CD4-positive, alpha-beta T cell (primary cell): ENCODE data around the gene MEAF6. TPM values are rescaled to one million over a fixed set of nuclear protein-coding genes. Genes with fewer than 3 reads are reported as not detected.
"Not testable (repeated sequence)": the region's sequence is repeated elsewhere in the genome, so short reads cannot be mapped to it uniquely, and the experiment has no call there.

Experiments used
- ATAC-seq: fragments of 200-7000 bp; cut with Tn5 transposase; one replicate; pipeline ENCODE4 v1.10.0; 2022; ENCODE audit warnings: mild to moderate bottlenecking; ENCODE audit not compliant: poor library complexity
- CTCF ChIA-PET: fragments of 350-600 bp; sonication (Branson Sonifier 250); formaldehyde crosslinking; loops from one replicate; lab custom pipeline; 2021; ENCODE audit warnings: antibody characterized with exemption, inconsistent platforms; lab: Charles Lee
- POLR2A ChIA-PET: fragments of 350-600 bp; sonication (Branson Sonifier 250); formaldehyde crosslinking; loops from one replicate; lab custom pipeline; 2021; ENCODE audit warnings: antibody characterized with exemption, inconsistent platforms; lab: Charles Lee
- DNase-seq, 14 experiments: peaks; one replicate each; pipeline ENCODE4 v3.0.0-alpha.2; 2013 to 2020; ENCODE audit warnings: mixed read lengths in 2 of 14
- H3K27ac ChIP-seq, 2 donors: one replicate each; pipeline versions ENCODE4 v1.5.1 to v1.7.0; 2013; ENCODE audit warnings: low read length in 2 of 2, low read depth in 1 of 2, mild to moderate bottlenecking in 1 of 2
- H3K27me3 ChIP-seq, 2 experiments: 1 replicate in 1 of 2; 2 replicates in 1 of 2; pipeline versions ENCODE4 v1.6.1 to v1.7.0; 2013; ENCODE audit warnings: low read length in 2 of 2, control low read depth in 1 of 2, mild to moderate bottlenecking in 1 of 2, moderate library complexity in 1 of 2; ENCODE audit not compliant: insufficient read depth in 2 of 2, control insufficient read depth in 1 of 2
- H3K36me3 ChIP-seq: one replicate; pipeline ENCODE4 v1.6.1; 2013; ENCODE audit warnings: low read length, control low read depth; ENCODE audit not compliant: insufficient read depth
- H3K4me1 ChIP-seq: one replicate; pipeline ENCODE4 v1.6.1; 2013; ENCODE audit warnings: low read length, control low read depth; ENCODE audit not compliant: insufficient read depth
- H3K4me3 ChIP-seq: one replicate; pipeline ENCODE4 v1.5.1; 2013; ENCODE audit warnings: mild to moderate bottlenecking, low read length, moderate library complexity
- H3K9me3 ChIP-seq, 2 experiments: 1 replicate in 1 of 2; 2 replicates in 1 of 2; pipeline versions ENCODE4 v1.6.1 to v1.7.0; 2013; ENCODE audit warnings: low read length in 2 of 2, mild to moderate bottlenecking in 2 of 2, control low read depth in 1 of 2, moderate library complexity in 1 of 2; ENCODE audit not compliant: control insufficient read depth in 1 of 2, insufficient read depth in 1 of 2
- H3K27ac Mint-ChIP-seq: one replicate; pipeline ENCODE4 v1.8.0; 2020; ENCODE audit warnings: mixed read lengths
- H3K27me3 Mint-ChIP-seq: one replicate; pipeline ENCODE4 v1.8.0; 2021; ENCODE audit warnings: mixed read lengths
- H3K36me3 Mint-ChIP-seq: one replicate; pipeline ENCODE4 v1.8.0; 2021; ENCODE audit warnings: low read depth, mixed read lengths
- H3K4me1 Mint-ChIP-seq: one replicate; pipeline ENCODE4 v1.8.0; 2021; ENCODE audit warnings: low read depth, mixed read lengths
- H3K4me3 Mint-ChIP-seq: one replicate; pipeline ENCODE4 v1.8.0; 2020; ENCODE audit warnings: mild to moderate bottlenecking, mixed read lengths
- H3K9me3 Mint-ChIP-seq: one replicate; pipeline ENCODE4 v1.8.0; 2020; ENCODE audit warnings: mixed read lengths
- CTCF ChIP-seq: fragments of 200-600 bp; IDR thresholded peaks from one replicate; pipeline ENCODE4 v1.8.0; 2022; ENCODE audit warnings: antibody characterized with exemption, mild to moderate bottlenecking
- intact Hi-C, 2 experiments: fragments of 100-400 bp; cut with DNase I in 1 of 2; cut with micrococcal nuclease in 1 of 2; formaldehyde crosslinking; loops; one replicate each; pipeline versions ENCODE4 v1.15.1 to v1.9.0; 2023 to 2025; cut with DNase I, micrococcal nuclease
- total RNA-seq, 174 experiments: library from RNA in 2 of 174; stranded (reverse) in 2 of 174; gene quantifications; one replicate each; pipeline ENCODE4 v1.2.3 and lab custom pipeline; 2021 to 2026

Gene MEAF6
- total RNA-seq, 2 experiments from 2014 or later = 39.0 to 41.5 TPM

- Mint-ChIP-seq H3K4me3 (no peak overlapping the region), H3K27me3 (no peaks in the 10 kb centered on the region), H3K9me3 (no peaks in the 10 kb centered on the region), H3K36me3 (peaks cover 49% of the 10 kb centered on the region), H3K27ac (peak overlapping the region; percentile 22), H3K4me1 (peaks cover 24% of the 10 kb centered on the region)
- intact Hi-C loops = no loop called here
- Histone ChIP-seq H3K9me3 (no peaks in the 10 kb centered on the region), H3K4me3 (no peak overlapping the region), H3K27ac (no peak overlapping the region), H3K4me1 (no peaks in the 10 kb centered on the region), H3K36me3 (peaks cover 31% of the 10 kb centered on the region), H3K27me3 (no peaks in the 10 kb centered on the region)
- ChIA-PET CTCF (no interaction called here), POLR2A (no interaction called here)
- no peak for ATAC-seq
- no peak for DNase-seq
- no peak for TF ChIP-seq CTCF
Observed at GRCh38 chr1:37533317-37534093, 18.9 kb upstream of the MEAF6 start.

- H3K36me3 ChIP-seq = peaks cover 27% of the 10 kb centered on the region
- Mint-ChIP-seq H3K4me1 (peaks cover 22% of the 10 kb centered on the region), H3K36me3 (peaks cover 40% of the 10 kb centered on the region)
- H3K9me3 ChIP-seq, H3K27me3 Mint-ChIP-seq, H3K4me1 ChIP-seq, H3K4me3 Mint-ChIP-seq, H3K27me3 ChIP-seq, H3K4me3 ChIP-seq, H3K9me3 Mint-ChIP-seq, POLR2A ChIA-PET, H3K27ac ChIP-seq, H3K27ac Mint-ChIP-seq, ATAC-seq, intact Hi-C loops, DNase-seq: not testable (repeated sequence)
- CTCF ChIA-PET = interaction anchor here (1.0 kb wide), 1 partner anchor 18 kb away, joined by 4 read pairs; the partner anchor contains the start of gene MEAF6
Observed at GRCh38 chr1:37532418-37533156, 18.0 kb upstream of the MEAF6 start.

GRCh38 chr1:37529888-37530287 is 15.3 kb upstream of the MEAF6 start:
- H3K4me1 Mint-ChIP-seq, CTCF ChIA-PET, H3K4me1 ChIP-seq, intact Hi-C loops, H3K27ac ChIP-seq, H3K36me3 ChIP-seq, H3K27me3 Mint-ChIP-seq, ATAC-seq, H3K4me3 ChIP-seq, H3K27me3 ChIP-seq, POLR2A ChIA-PET, H3K9me3 ChIP-seq, H3K27ac Mint-ChIP-seq, H3K4me3 Mint-ChIP-seq, H3K9me3 Mint-ChIP-seq, DNase-seq: not testable (repeated sequence)
- peaks cover 15% of the 10 kb centered on the region for H3K36me3 Mint-ChIP-seq

GRCh38 chr1:37519613-37520012 is 5.0 kb upstream of the MEAF6 start:
- Histone ChIP-seq H3K4me3 (peak overlapping the region; percentile 49), H3K27me3 (no peaks in the 10 kb centered on the region), H3K27ac (no peak overlapping the region), H3K4me1 (peaks cover 8% of the 10 kb centered on the region), H3K9me3 (peaks cover 0 to 4% of the 10 kb centered on the region in 2 experiments), H3K36me3 (no peaks in the 10 kb centered on the region)
- Mint-ChIP-seq H3K4me3 (peak overlapping the region; percentile 89), H3K27me3 (no peaks in the 10 kb centered on the region), H3K4me1 (peaks cover 24% of the 10 kb centered on the region), H3K9me3 (no peaks in the 10 kb centered on the region), H3K36me3 (peaks cover 14% of the 10 kb centered on the region), H3K27ac (peak overlapping the region; percentile 71)
- intact Hi-C loops = no loop called here
- POLR2A ChIA-PET = interaction anchor here (1.2 kb wide), 1 partner anchor 34 kb away, joined by 5 read pairs; the partner anchor contains the start of gene SNIP1
- CTCF ChIA-PET = no interaction called here
- no peak for TF ChIP-seq CTCF
- ATAC-seq (no peak), DNase-seq (peak in 3 of 14 experiments; percentile 15 to 23 (median 20))

GRCh38 chr1:37518929-37519328 is 4.4 kb upstream of the MEAF6 start:
- ATAC-seq, H3K9me3 ChIP-seq, H3K9me3 Mint-ChIP-seq, H3K27ac ChIP-seq, H3K36me3 ChIP-seq, H3K4me1 ChIP-seq, intact Hi-C loops, CTCF ChIA-PET, H3K27me3 Mint-ChIP-seq, H3K27me3 ChIP-seq: not testable (repeated sequence)
- H3K4me3 ChIP-seq = peak overlapping the region; percentile 49
- POLR2A ChIA-PET = interaction anchor here (1.2 kb wide), 1 partner anchor 35 kb away, joined by 5 read pairs; the partner anchor contains the start of gene SNIP1
- Mint-ChIP-seq H3K27ac (peak overlapping the region; percentile 71), H3K36me3 (peaks cover 19% of the 10 kb centered on the region), H3K4me3 (peak overlapping the region; percentile 89), H3K4me1 (peaks cover 24% of the 10 kb centered on the region)
- peak in 13 of 14 experiments; percentile 10 to 63 (median 37) for DNase-seq
